HS-27A (cell line): ENCODE measurements around the gene PAK6.

Experiments used
- DNase-seq: peaks from one replicate; pipeline ENCODE4 v3.0.0-alpha.2; 2012; ENCODE audit warnings: low read depth, missing footprints

The PAK6 gene

DNA sequence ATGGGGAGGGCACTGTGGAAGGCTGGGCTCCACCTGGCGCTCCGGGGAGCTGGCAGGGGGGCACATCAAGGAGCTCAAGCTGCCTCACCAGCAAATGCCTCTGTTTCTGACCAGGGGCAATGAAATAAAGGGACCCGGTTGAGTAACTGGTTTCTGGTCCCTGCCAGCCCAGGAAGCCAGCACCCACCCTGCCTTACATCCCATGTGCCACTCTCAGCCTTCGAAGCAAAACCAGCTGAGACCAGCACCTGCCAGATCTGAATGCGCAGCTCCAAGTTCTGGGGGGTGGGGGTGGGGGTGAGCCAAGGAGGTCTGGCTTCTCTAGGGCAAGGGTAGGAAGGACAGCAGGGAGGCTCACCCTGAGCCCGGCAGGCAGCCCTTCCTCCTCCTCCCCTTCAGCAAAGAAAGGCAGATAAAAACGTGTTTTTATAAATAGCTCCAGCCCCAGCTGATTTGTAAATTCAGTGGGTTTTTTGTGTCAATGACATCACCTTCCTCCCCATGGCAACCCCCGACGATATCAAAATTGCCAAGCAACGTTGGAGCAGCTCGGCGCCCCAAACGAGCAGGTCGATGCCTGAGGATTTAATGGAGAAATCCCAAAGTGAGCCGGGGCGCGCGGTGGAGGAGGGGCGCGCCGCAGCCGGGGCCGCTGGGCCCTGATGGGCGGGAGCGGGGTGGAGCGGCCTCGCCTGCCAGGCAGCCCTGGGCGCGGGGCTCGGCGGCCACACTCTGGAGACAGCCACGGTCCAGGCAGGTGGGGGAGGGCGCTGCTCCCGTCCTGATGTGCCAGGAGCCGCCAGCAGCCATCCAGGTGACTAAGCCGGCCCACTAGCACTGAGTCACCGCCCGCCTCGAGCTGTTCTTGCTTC is at the start of gene PAK6:
Gene PAK6, plus strand, starts transcription at position 532 of the 872 bp plus-strand sequence. CDS start 25,723 bp downstream, outside the sequence.
- no peak for DNase-seq

DNA sequence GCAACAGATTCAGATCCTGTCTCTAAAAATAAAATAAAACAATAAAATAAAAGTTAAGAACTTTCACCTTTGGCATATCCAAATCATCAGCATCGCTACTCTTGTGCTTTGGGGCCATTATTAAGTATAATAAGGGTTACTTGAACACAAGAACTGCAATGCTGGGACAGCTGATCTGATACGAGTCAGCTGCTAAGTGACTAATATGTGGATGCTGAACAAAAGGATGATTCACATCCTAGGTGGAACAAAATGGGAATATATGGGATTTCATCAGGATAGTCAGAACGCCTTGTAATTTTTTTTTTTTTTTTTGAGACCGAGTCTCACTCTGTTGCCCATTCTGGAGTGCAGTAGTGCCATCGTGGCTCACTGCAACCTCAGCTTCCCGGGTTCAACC is 48.3 kb upstream of the PAK6 start:
- no peak for DNase-seq

DNA sequence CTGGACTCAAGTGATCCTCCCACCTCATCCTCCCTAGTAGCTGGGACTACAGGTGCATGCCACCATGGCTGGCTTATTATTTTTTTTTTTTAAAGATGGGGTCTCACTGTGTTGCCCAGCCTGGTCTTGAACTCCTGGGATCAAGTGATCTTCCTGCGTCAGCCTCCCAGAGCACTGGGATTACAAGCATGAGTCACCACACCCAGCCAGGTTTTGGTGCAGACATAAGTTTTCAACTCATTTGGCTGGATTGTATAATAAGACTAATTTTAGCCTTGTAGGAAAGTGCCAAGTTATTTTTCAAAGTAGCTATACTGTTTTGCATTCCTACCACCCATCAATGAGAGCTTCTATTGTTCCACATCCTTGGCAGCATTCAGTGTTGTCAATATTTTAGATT is 45.9 kb upstream of the PAK6 start:
- DNase-seq = no peak

DNA sequence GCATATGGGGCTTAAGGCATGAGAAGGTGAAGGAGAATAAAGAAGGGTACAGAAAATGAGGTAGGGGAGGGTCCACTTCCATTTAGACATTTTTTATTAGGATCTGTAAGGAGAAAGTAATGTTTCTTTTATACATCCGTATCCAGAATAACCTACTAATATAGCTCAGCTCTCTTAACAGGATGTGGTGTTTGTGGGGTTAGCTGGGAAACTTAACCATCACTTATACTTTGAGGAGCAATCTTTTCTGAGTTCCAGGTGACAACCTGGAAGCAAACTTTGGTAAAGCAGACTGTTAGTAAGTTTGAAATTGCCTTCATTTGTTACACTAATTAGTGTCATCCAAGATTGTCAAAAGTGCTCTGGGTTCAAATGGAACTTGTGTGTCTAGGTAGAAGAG is 41.4 kb upstream of the PAK6 start:
- no peak for DNase-seq

DNA sequence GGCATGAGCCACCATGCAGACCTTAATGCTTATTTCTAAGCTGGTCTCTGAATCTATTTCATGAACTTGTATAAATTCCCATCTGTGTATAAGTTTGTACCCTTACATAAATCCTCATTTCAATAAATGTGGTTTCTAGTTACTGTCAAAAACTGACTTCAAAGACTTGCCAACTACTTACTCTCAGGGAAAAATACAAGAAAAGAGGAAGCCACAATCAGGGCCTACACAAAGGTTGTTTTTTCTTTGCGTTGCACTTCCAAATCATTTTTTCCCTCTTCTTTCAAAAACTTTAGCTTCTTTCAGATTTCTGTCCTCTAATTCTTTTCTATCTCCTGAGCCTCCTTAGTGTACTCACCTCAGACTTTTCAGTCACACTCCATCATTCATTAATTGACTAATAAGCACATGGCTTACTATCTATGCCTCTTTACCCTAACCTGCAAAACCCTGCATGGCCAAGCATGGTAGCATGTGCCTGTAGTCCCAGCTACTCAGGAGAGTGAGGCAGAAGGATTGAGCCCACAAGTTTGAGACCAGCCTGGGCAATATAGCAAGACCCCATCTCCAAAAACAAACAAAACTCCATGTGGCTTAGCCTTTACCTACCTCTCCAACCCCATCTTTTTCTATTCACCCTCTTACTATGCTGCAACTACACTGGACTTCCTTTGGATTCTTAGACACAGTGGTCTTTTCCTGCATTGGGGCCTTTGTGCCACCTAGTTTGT is 40.3 kb upstream of the PAK6 start:
- DNase-seq = no peak

DNA sequence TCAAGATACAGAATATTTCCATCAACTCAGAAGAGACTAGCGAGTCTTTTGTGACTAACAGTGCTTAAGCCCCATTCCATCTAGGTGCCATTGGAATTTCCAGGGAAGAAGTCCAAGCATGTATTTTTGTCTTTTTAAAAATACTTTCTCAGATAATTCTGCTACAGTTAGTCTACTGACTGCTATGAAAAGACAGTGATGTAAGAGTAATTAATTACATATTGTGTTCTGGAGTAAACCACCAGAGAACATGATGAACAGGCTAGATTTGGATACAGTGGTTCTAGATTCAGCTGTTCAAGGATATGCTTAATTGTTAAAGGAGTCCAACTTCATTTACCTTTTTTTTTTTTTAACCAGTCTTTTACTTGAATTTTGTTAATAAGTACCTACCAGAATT is 34.8 kb upstream of the PAK6 start:
- no peak for DNase-seq

DNA sequence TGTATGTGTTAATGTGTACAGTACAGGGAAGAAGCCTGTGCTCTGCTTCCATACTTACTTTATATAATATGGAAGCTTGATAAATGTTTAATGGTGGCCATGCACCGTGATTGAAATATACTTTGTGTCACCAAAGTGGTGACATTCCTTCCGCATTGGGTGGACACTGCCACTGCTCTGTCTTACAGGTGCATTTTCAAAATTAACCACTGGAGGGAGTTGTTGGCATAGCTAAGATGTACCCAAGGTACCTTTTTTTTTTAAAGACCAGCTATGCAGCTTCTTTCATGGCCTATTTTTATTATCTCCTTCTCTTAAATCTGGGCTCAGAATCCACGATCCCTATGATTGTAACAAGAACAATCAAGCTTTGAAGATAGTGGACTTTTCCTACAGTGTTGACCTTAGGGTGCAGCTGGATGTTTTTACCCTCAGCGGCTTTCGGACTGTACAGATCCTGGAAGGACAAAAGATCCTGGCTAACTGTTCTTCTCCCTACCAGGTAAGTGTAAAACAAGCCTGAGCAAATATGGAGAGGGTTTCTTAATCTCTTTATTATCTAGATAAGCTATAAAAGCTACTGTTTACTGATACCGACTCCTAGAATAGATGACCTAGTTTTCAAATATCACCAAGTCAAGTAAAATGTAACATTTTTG is 21.6 kb upstream of the PAK6 start:
- peak; percentile 33 for DNase-seq

DNA sequence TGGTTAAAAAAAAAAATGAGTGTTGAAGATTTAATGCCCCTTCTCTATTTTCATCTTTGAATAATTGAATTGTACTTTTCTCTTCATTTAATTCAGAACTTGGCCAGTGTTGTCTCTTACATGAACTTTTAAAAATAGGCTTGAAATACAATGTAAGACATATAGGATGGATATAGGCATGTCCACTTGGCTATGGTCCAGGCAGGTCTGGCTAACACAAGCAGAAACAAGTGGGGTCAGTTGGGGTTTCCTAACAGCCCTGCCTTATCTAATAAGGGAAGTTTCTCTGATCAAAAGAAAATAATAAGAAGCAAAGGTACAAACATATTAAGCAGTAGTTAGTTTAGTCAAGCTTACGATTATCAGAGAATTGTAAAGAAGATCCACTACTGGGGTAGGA is 19.1 kb upstream of the PAK6 start:
- no peak for DNase-seq

DNA sequence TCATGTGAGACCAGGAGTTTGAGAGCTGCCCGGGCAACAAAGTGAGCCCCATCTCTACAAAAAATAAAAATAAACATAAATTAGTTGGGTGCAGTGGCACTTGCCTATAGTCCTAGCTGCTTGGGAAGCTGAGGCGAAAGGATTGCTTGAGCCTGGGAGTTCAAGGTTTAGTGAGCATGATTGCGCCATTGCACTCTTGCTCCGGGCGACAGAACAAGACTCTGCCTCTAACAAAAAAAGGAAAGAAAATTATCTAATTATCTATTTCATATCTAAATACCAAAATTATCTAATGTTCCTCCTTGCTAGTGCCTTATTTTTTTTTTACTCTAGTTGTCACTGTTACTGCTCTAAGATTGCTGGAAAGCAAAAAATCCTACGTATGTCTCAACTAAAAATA is 16.7 kb upstream of the PAK6 start:
- no peak for DNase-seq

DNA sequence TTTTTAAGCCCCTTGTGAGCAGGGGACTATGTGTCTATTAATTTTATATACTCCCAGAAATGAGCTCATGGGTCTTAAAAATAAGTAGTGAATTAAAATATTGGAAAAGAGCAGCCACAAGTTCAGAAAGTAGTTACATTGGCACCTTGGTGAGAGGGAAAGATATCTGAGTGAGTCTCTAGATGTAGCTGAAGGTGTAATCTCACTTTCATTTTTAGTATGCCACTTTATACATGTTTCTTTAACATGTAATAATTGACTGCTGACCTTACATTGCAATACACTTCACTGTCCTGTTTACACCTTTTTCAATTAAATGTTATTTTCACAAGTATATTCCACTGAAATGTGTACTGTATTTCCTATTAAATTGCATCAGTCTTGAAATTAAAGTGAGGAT is 12.1 kb upstream of the PAK6 start:
- no peak for DNase-seq

DNA sequence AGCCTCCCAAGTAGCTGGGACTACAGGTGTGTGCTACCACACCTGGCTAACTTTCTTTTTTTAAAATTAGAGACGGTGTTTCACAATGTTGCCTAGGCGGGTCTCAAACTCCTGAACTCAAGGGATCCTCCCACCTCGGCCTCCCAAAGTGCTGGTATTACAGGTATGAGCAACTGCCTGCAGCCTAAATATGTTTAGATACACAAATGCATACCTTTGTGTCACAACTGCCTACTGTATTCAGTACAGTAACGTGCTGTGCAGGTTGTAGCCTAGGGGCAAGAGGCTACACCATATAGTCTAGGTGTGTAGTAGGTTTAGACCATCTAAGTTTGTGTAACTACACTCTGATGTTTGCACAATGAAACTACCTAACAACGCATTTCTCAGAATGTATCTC is 9.5 kb upstream of the PAK6 start:
- no peak for DNase-seq

DNA sequence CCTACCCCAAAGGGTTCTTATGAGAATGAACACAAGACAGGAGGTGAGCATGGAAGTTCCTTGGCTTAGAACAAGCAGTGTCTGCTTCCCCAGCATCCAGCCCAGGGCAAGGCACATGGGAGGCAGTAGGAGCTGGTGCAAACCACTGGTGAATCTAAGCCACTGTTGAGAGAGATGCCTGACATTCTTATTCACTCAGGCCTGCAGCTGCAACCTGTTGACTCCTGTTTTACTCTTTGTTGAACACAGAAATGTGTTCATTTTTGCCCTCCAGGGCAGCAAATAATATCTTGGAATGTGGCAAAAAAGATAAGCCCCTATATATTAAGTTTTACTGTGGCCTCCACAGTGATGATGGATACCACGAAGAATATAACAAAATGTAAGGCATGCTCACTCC is 8.9 kb upstream of the PAK6 start:
- DNase-seq = no peak

DNA sequence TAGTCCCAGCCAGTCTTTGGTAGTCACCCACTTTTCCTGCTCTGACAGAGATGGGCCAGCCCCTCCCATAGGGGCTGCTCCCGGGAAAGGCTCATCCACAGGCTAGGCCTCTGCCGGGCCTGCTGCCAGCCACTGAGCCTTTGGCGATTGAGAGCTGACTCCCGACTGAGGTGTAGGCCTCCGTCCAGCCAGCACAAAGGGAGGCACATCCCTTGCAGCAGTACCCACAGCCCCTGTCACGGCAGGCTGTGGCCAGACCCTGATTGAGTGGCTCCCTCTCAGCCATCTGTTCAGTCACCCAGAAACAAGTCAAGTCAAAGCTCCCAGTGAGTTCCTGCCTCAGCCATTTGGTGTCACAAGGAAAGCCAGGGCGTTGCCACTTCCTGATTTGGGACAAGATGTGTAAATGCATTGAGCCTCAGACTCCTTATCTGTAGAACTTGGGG is 6.2 kb upstream of the PAK6 start:
- DNase-seq = no peak

DNA sequence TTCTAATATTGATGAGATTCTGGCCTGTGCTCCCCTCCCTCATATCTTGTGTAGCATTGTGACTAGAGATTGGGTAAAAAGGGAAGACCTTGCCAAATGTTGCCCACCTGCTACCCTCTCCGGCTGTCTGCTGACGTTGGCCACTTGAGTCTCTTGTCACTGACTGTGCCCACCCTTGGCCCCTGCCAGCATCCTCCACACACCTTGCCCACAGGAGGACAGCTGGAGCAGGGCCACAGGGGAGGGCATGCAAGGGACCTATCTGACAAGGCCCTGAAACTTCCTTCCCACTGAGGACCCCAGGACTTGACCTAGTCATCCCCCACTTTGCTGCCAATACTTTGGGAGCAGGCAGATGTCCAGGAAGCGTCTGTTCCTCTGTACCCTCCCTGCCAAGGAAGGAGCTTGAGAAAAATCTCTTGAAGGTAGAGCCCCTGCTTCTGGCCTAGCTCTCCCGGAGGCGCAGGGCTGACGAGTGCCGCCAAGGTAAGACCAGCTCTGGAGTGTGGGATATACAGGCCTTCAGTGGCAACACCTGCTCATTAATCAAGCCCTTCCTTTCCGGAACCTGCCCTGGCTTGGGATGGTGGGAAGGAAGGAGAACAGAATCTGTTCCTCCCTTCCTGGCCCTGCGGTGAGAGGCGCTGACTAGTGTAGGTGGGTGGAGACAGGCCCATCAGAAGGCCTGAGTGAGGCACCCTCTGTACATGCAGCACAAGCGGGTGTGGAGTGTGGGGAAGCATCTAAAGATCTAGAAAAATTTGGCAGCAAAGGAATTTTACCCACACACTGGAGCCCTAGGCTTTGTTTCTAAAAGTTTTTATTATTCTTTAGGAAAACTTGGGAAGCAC is 4.9 kb upstream of the PAK6 start:
- no peak for DNase-seq

DNA sequence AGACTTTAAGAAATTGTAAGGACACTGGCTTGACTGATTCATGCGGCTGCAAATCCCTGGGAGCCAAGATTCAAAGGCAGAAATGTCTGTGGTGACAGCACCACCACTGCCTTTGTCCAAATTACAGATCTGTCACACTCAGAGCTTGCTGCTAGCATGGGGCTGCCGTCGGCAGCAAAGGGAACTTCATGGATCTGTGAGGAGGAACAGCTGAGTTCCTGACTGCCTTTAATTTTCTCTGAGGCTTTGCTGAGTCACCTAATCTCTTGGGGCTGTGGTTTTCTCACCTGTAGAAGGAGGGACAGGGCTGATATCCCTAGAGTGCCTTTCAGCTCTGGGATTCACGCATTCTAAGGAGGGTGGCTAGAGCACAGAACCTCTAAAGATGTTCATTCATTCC is 4.1 kb upstream of the PAK6 start:
- DNase-seq = no peak

DNA sequence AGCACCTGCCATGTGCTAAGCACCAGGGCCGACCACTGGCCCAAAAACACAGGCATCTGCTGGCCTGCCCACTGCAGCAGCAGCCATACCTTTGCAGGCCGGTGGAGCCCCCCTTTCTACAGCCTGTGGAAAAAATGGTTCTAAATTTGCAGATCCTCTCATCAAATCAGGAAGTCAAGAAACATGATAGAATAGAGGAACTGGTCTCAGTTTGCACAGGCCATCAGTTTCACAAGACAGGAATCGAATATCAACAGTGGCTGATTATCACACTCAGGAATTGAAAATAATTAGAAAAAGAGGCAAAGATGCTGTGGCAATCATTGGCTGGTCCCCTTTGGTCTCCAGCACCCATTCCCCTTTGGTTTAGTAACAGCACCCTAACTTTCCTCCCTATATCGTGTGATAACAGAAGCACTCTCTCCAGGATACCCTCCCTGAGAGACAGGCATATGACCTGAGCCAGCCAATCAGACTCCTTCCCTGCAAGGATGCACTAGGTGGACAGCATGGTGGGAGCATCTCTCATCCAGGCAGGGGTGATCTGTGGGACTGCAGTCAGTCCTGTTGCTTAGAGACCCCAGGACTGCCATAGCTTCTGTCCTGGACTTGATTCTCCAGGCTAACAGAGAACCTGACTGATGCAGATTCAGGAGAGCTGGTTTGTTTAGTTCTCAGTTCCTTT is 3.5 kb upstream of the PAK6 start:
- DNase-seq = no peak

DNA sequence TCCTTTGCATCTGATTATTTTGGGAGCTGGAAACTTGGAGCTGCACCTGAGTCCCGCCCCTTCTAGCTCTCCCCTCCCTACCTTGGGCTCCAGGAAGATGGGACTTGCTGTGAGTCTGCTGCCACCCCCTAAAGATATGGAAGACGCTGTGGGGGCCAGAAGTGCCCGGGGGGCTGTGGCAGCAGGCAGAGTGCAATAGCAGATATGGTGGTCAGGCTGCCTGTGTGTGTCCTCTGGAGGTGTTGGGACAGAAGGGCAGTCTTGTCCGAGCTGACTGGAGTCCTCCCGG is 485 bp downstream of the PAK6 start:
- no peak for DNase-seq

DNA sequence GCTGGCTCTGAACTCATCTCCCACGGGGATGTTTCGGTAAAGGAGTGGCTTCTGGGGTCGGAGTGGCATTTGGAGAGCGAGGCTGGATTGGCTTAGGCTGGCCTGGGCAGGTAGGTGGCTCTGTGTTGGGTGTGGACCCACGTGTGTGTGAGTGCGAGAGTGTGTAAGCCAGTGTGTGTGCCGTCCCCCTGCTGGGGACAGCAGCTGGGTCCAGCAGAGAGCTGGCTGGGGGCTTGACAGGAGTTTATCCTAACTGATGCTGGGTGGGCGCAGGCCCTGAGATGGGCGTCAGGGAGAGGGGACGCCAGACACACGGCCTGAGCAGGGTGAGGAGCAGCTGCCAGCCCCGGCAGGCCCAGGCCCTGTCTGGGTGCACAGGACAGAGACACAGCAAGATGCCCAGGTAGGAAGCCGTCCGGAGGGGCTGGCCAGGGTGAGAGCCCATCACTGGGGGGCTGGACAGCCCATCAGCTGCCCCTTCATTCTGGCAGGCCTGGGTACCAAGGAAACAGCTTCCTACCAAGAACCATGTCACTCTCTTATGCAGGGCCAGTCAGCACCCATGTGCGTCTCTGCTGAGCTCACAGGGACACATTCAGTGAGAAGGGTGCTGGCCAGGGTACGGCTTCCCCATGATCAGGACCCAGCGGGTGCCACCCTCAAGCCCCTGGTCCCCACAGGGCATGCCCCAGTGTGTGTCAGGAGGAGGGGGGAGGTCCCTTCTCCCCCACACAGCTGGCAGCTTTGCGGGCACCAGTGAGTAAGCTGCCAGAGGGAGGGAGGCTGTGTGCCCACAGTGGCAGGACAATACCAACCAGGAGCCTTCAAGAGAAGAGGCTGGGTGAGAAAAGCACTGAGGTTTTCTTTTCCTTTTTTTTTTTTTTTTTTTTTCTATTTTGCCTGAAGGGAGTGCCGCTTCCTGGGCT is 1.1 kb downstream of the PAK6 start:
- DNase-seq = no peak

DNA sequence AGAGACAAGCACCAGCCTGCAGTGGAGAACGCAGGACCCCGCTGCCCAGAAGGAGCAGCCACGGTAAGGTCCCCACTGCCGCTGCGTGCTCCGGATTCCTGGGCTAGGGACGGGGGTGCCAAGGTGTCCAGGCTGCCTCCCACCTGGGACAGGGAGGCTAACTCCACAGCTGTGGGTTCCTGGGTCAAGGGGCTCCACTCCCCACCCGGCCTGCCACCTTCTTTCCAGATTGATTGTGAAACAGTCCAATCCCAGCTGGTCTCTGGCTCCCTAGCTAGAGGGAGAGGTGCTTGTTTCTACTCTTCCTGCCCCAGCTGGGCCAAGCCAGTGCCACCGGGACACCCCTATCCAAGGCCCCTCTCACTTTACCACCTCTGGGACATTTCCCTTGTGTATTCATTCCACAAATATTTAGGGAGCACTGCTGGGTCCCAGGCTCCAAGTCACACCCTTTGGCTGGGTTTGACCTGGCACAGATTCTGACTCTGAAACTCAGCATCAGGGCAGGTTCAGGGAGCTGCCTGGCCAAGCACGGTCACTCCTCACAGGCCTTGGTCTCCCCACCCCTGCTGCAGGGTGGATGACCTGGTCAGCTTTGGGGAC is 1.9 kb downstream of the PAK6 start:
- no peak for DNase-seq
